ENCODE measurements around the gene CNGA3. TPM values are rescaled to one million over a fixed set of nuclear protein-coding genes. Genes with fewer than 3 reads are reported as not detected.

Gene CNGA3
- 0.01 TPM for polyA plus RNA-seq (2013)

DNA sequence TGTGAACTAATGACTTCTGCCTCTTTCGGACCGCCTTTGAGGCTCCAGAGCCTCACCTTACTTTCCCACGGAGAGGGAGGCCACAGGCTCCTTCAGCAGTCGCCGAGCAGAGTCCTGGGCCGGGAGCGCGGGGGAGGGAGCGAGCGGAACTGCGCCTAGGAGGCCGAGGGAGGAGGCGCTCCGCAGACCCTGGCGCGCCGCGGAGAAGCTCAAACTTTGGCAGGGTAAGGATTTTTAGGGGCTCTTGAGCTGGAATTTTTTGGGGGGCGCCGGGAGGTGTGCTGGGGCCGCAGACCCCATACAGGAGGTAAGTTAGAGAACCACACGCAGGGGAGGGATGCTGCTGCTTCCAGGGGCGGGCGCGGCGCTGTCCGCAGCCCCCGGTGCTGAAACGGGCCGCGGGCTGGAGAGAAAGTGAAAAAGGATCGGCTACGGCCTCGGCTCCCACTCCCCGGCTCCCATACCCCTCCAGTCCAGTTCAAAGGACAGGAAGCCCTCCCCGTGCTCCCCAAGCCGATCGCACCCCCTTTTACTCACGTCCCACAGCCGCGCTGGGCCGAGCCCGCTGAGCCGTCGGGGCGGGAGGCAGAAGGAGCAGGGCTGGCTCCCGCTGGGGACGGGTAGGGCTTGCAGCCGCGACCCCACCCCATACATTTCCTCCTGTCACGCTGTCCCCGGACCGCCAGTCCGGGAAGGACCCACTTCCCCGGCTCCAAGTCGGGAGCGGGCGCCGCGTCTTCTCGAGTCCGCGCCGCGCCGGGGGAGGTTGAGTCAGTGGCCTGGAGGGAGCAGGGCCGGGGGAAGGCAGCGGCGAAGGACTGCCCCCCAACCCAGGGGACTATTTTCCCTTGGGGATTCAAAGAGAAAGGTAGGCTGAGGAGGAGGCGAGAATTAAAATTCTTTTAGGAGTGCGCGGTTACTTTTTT lies at the start of gene CNGA3:
TSS of gene CNGA3 (plus strand) at position 146 of the 926 bp plus-strand sequence. CDS start 23,520 bp downstream, outside the sequence.
- ChIA-PET CTCF (no interaction called here), POLR2A (no interaction called here)
- 3% methylated on average over 33 of the region's 72 CpGs for WGBS (ENCODE audit: insufficient coverage)
- peak; percentile 14 to 68 (median 61) for DNase-seq
- Histone ChIP-seq H3K4me3 (ENCODE audit: control insufficient read depth in 1 of 7, extremely low read depth in 1 of 7, insufficient read depth in 4 of 7, low read depth in 2 of 7, low read length in 6 of 7) (peak within 1 kb of the TSS in 2 of 7 experiments; percentile 34 to 50), H3K27ac (ENCODE audit: insufficient read depth in 1 of 2, low read depth in 1 of 2, low read length in 2 of 2, poor library complexity in 1 of 2, severe bottlenecking in 2 of 2) (no peak within 1 kb of the TSS), H3K4me1 (ENCODE audit: control extremely low read depth in 1 of 4, control insufficient read depth in 4 of 4, insufficient read depth in 4 of 4, low read length in 3 of 4) (peaks cover 0 to 16% (median 7%) of the 10 kb centered on the region in 4 experiments), H3K36me3 (ENCODE audit: control insufficient read depth in 4 of 4, insufficient read depth in 4 of 4, low read length in 3 of 4) (no peaks in the 10 kb centered on the region), H3K27me3 (replicated peaks in 2 of 5; ENCODE audit: control insufficient read depth in 4 of 5, insufficient read depth in 5 of 5, low read length in 4 of 5) (peaks cover 20 to 82% (median 41%) of the 10 kb centered on the region in 5 experiments), H3K9me3 (ENCODE audit: control extremely low read depth in 1 of 5, control insufficient read depth in 4 of 5, insufficient read depth in 2 of 5, low read depth in 1 of 5, low read length in 4 of 5) (peaks cover 0 to 6% (median 2%) of the 10 kb centered on the region in 5 experiments)

GRCh38 chr2:98297817-98298682 lies 48.2 kb upstream of the CNGA3 start:
- 75% methylated on average over 12 of the region's 12 CpGs for WGBS (ENCODE audit: insufficient coverage)
- Histone ChIP-seq H3K27me3 (replicated peaks in 2 of 5; ENCODE audit: control insufficient read depth in 4 of 5, insufficient read depth in 5 of 5, low read length in 4 of 5) (peaks cover 0 to 22% (median 0%) of the 10 kb centered on the region in 5 experiments), H3K9me3 (ENCODE audit: control extremely low read depth in 1 of 5, control insufficient read depth in 4 of 5, insufficient read depth in 2 of 5, low read depth in 1 of 5, low read length in 4 of 5) (no peaks in the 10 kb centered on the region), H3K27ac (ENCODE audit: insufficient read depth in 1 of 2, low read depth in 1 of 2, low read length in 2 of 2, poor library complexity in 1 of 2, severe bottlenecking in 2 of 2) (no peak overlapping the region), H3K4me3 (ENCODE audit: control insufficient read depth in 1 of 7, extremely low read depth in 1 of 7, insufficient read depth in 4 of 7, low read depth in 2 of 7, low read length in 6 of 7) (no peak overlapping the region), H3K36me3 (ENCODE audit: control insufficient read depth in 4 of 4, insufficient read depth in 4 of 4, low read length in 3 of 4) (no peaks in the 10 kb centered on the region), H3K4me1 (ENCODE audit: control extremely low read depth in 1 of 4, control insufficient read depth in 4 of 4, insufficient read depth in 4 of 4, low read length in 3 of 4) (no peaks in the 10 kb centered on the region)
- ChIA-PET CTCF (no interaction called here), POLR2A (no interaction called here)
- no peak for DNase-seq

GRCh38 chr2:98298683-98299164 lies 47.5 kb upstream of the CNGA3 start:
- no peaks in the 10 kb centered on the region for H3K4me1 ChIP-seq (ENCODE audit: control extremely low read depth in 1 of 4, control insufficient read depth in 4 of 4, insufficient read depth in 4 of 4, low read length in 3 of 4)
- no peak for DNase-seq
- peaks cover 0 to 22% (median 0%) of the 10 kb centered on the region in 5 experiments for H3K27me3 ChIP-seq (replicated peaks in 2 of 5; ENCODE audit: control insufficient read depth in 4 of 5, insufficient read depth in 5 of 5, low read length in 4 of 5)
- ChIA-PET CTCF (no interaction called here), POLR2A (no interaction called here)
- no peak overlapping the region for H3K27ac ChIP-seq (ENCODE audit: insufficient read depth in 1 of 2, low read depth in 1 of 2, low read length in 2 of 2, poor library complexity in 1 of 2, severe bottlenecking in 2 of 2)
- no peak overlapping the region for H3K4me3 ChIP-seq (ENCODE audit: control insufficient read depth in 1 of 7, extremely low read depth in 1 of 7, insufficient read depth in 4 of 7, low read depth in 2 of 7, low read length in 6 of 7)
- 100% methylated on average over 2 of the region's 6 CpGs for WGBS (ENCODE audit: insufficient coverage)
- H3K36me3 ChIP-seq (ENCODE audit: control insufficient read depth in 4 of 4, insufficient read depth in 4 of 4, low read length in 3 of 4): no peaks in the 10 kb centered on the region
- H3K9me3 ChIP-seq (ENCODE audit: control extremely low read depth in 1 of 5, control insufficient read depth in 4 of 5, insufficient read depth in 2 of 5, low read depth in 1 of 5, low read length in 4 of 5): no peaks in the 10 kb centered on the region

GRCh38 chr2:98299211-98299905 lies 46.9 kb upstream of the CNGA3 start:
- CTCF ChIA-PET: no interaction called here
- 86% methylated on average over 5 of the region's 8 CpGs for WGBS (ENCODE audit: insufficient coverage)
- H3K36me3 ChIP-seq (ENCODE audit: control insufficient read depth in 4 of 4, insufficient read depth in 4 of 4, low read length in 3 of 4): no peaks in the 10 kb centered on the region

GRCh38 chr2:98300141-98300874 lies 45.9 kb upstream of the CNGA3 start:
- no peak for DNase-seq
- 96% methylated on average over 9 of the region's 12 CpGs for WGBS (ENCODE audit: insufficient coverage)
- no peaks in the 10 kb centered on the region for H3K36me3 ChIP-seq (ENCODE audit: control insufficient read depth in 4 of 4, insufficient read depth in 4 of 4, low read length in 3 of 4)
- CTCF ChIA-PET: no interaction called here
- no peak overlapping the region for H3K4me3 ChIP-seq (ENCODE audit: control insufficient read depth in 1 of 7, extremely low read depth in 1 of 7, insufficient read depth in 4 of 7, low read depth in 2 of 7, low read length in 6 of 7)
- H3K27ac ChIP-seq (ENCODE audit: insufficient read depth in 1 of 2, low read depth in 1 of 2, low read length in 2 of 2, poor library complexity in 1 of 2, severe bottlenecking in 2 of 2): no peak overlapping the region
- POLR2A ChIA-PET: no interaction called here
- H3K27me3 ChIP-seq (replicated peaks in 2 of 5; ENCODE audit: control insufficient read depth in 4 of 5, insufficient read depth in 5 of 5, low read length in 4 of 5): peaks cover 0 to 21% (median 0%) of the 10 kb centered on the region in 5 experiments
- H3K9me3 ChIP-seq (ENCODE audit: control extremely low read depth in 1 of 5, control insufficient read depth in 4 of 5, insufficient read depth in 2 of 5, low read depth in 1 of 5, low read length in 4 of 5): no peaks in the 10 kb centered on the region
- no peaks in the 10 kb centered on the region for H3K4me1 ChIP-seq (ENCODE audit: control extremely low read depth in 1 of 4, control insufficient read depth in 4 of 4, insufficient read depth in 4 of 4, low read length in 3 of 4)

More at GRCh38 chr2:98299211-98299905, 46.9 kb upstream of the CNGA3 start:
- H3K4me1 ChIP-seq (ENCODE audit: control extremely low read depth in 1 of 4, control insufficient read depth in 4 of 4, insufficient read depth in 4 of 4, low read length in 3 of 4): no peaks in the 10 kb centered on the region
- no peak overlapping the region for H3K27ac ChIP-seq (ENCODE audit: insufficient read depth in 1 of 2, low read depth in 1 of 2, low read length in 2 of 2, poor library complexity in 1 of 2, severe bottlenecking in 2 of 2)
- H3K27me3 ChIP-seq (replicated peaks in 2 of 5; ENCODE audit: control insufficient read depth in 4 of 5, insufficient read depth in 5 of 5, low read length in 4 of 5): peaks cover 0 to 22% (median 0%) of the 10 kb centered on the region in 5 experiments
- H3K4me3 ChIP-seq (ENCODE audit: control insufficient read depth in 1 of 7, extremely low read depth in 1 of 7, insufficient read depth in 4 of 7, low read depth in 2 of 7, low read length in 6 of 7): no peak overlapping the region
- DNase-seq: no peak
- POLR2A ChIA-PET: no interaction called here
- H3K9me3 ChIP-seq (ENCODE audit: control extremely low read depth in 1 of 5, control insufficient read depth in 4 of 5, insufficient read depth in 2 of 5, low read depth in 1 of 5, low read length in 4 of 5): no peaks in the 10 kb centered on the region

- ChIA-PET POLR2A (no interaction called here), CTCF (no interaction called here)
- WGBS (ENCODE audit: insufficient coverage): 76% methylated on average over 2 of the region's 5 CpGs
- H3K36me3 ChIP-seq (ENCODE audit: control insufficient read depth in 4 of 4, insufficient read depth in 4 of 4, low read length in 3 of 4): no peaks in the 10 kb centered on the region
- H3K4me1 ChIP-seq (ENCODE audit: control extremely low read depth in 1 of 4, control insufficient read depth in 4 of 4, insufficient read depth in 4 of 4, low read length in 3 of 4): no peaks in the 10 kb centered on the region
- no peak overlapping the region for H3K27ac ChIP-seq (ENCODE audit: insufficient read depth in 1 of 2, low read depth in 1 of 2, low read length in 2 of 2, poor library complexity in 1 of 2, severe bottlenecking in 2 of 2)
- peaks cover 0 to 16% (median 3%) of the 10 kb centered on the region in 5 experiments for H3K27me3 ChIP-seq (replicated peaks in 2 of 5; ENCODE audit: control insufficient read depth in 4 of 5, insufficient read depth in 5 of 5, low read length in 4 of 5)
- H3K9me3 ChIP-seq (ENCODE audit: control extremely low read depth in 1 of 5, control insufficient read depth in 4 of 5, insufficient read depth in 2 of 5, low read depth in 1 of 5, low read length in 4 of 5): no peaks in the 10 kb centered on the region
- no peak overlapping the region for H3K4me3 ChIP-seq (ENCODE audit: control insufficient read depth in 1 of 7, extremely low read depth in 1 of 7, insufficient read depth in 4 of 7, low read depth in 2 of 7, low read length in 6 of 7)
- no peak for DNase-seq
Measured at GRCh38 chr2:98301469-98301868, 44.8 kb upstream of the CNGA3 start.
